Ovary (tissue), 3 donors: ENCODE measurements around the gene SCARF2.

Source experiments
- POLR2A ChIP-seq: fragments of 450-650 bp; IDR thresholded peaks from one replicate; pipeline ENCODE4 v1.6.1; 2017; ENCODE audit warnings: antibody characterized with exemption, mild to moderate bottlenecking, moderate library complexity
- TF ChIP-seq, protein P1 (sequence below), 3 donors: fragments of 450-650 bp in 2 of 3; fragments of 200-600 bp in 1 of 3; IDR thresholded peaks; one replicate each; pipeline versions ENCODE4 v1.5.1 to v1.8.0; 2016 to 2022; ENCODE audit warnings: antibody characterized with exemption in 3 of 3, mild to moderate bottlenecking in 1 of 3
- donor health status: DM: no; HTN: no; CAD: no.

GRCh38 chr22:20388200-20388599, 49.4 kb downstream of the SCARF2 start:
- TF ChIP-seq, protein P1, sequence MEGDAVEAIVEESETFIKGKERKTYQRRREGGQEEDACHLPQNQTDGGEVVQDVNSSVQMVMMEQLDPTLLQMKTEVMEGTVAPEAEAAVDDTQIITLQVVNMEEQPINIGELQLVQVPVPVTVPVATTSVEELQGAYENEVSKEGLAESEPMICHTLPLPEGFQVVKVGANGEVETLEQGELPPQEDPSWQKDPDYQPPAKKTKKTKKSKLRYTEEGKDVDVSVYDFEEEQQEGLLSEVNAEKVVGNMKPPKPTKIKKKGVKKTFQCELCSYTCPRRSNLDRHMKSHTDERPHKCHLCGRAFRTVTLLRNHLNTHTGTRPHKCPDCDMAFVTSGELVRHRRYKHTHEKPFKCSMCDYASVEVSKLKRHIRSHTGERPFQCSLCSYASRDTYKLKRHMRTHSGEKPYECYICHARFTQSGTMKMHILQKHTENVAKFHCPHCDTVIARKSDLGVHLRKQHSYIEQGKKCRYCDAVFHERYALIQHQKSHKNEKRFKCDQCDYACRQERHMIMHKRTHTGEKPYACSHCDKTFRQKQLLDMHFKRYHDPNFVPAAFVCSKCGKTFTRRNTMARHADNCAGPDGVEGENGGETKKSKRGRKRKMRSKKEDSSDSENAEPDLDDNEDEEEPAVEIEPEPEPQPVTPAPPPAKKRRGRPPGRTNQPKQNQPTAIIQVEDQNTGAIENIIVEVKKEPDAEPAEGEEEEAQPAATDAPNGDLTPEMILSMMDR (IDR thresholded peaks at IDR 0.05): no peak
- TF ChIP-seq POLR2A: no peak
